Measurements from ENCODE around the gene RFNG.

The RFNG gene

DNA sequence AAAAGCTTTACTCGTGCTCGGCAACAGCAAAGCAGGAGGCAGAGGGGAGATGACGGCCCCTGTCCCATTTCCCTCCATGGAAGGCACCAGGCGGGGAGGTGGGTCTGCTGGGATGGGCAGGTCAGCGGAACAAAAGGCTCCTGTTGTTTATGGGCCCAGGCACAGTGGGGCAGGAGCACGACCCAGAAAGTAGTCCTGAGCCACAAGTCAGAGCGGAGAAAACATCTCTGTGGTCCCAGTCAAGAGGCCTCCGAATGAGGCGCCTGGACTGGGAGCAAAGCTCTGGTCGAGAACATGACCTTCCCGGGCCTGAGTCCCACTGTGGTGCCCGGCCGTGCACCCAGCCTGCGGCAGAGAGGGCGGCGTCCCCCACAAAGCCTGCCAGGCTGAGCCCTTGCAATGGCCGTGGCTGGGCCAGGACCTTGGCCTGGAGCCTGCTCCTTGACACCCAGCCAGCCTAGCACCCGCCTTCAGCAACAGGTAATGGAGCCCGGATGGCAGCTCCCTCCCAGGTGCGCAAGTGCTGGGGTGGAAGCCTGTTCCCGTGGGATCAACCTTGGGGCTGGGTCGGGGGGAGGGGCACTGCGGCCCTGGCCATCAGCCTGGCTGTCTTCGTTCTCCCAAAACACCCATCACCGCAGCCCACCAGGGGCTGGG, 3.6 kb downstream of the RFNG start:
- no peak overlapping the region for H3K27ac ChIP-seq
- H3K4me1 ChIP-seq (ENCODE audit: low read depth, poor library complexity, severe bottlenecking): peaks cover 15% of the 10 kb centered on the region
- TF ChIP-seq, protein P1, sequence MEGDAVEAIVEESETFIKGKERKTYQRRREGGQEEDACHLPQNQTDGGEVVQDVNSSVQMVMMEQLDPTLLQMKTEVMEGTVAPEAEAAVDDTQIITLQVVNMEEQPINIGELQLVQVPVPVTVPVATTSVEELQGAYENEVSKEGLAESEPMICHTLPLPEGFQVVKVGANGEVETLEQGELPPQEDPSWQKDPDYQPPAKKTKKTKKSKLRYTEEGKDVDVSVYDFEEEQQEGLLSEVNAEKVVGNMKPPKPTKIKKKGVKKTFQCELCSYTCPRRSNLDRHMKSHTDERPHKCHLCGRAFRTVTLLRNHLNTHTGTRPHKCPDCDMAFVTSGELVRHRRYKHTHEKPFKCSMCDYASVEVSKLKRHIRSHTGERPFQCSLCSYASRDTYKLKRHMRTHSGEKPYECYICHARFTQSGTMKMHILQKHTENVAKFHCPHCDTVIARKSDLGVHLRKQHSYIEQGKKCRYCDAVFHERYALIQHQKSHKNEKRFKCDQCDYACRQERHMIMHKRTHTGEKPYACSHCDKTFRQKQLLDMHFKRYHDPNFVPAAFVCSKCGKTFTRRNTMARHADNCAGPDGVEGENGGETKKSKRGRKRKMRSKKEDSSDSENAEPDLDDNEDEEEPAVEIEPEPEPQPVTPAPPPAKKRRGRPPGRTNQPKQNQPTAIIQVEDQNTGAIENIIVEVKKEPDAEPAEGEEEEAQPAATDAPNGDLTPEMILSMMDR (conservative IDR thresholded peaks at IDR 0.05; ENCODE audit: low read depth, low read length): no peak
- H3K9ac ChIP-seq: no peak overlapping the region
- no peak overlapping the region for H3K4me2 ChIP-seq
- H3K4me3 ChIP-seq (IDR thresholded peaks at IDR 0.05; ENCODE audit: insufficient read depth, low read depth, low read length): no peak overlapping the region
- H3K79me2 ChIP-seq (ENCODE audit: insufficient read depth, low read depth): peaks cover 10% of the 10 kb centered on the region; the same call in 1 of the 2 replicates
- H3K36me3 ChIP-seq (ENCODE audit: insufficient read depth): no peaks in the 10 kb centered on the region
- no peaks in the 10 kb centered on the region for H4K20me1 ChIP-seq (ENCODE audit: insufficient read depth)
- no peaks in the 10 kb centered on the region for H3K27me3 ChIP-seq (ENCODE audit: insufficient read depth, low read depth)
- no peak overlapping the region for H2AFZ ChIP-seq (ENCODE audit: low read depth)

DNA sequence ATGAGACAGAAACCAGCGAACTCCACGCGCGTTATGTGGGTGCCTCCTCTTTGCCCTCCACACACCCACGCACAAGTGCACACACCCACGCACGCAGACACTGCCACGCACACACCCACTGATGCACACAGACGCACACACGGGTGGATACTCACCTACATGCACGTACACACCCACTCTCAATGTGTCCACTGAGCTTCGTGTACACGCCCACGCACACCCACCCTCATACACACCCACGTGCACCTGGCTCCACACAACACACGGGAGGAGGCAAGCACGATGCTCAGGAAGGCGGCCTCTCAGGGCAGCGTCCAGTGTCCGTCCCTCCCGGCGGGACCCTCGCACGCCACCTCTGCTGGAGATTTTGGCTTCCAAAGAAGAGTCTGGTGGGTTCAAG, 4.2 kb downstream of the RFNG start:
- no peaks in the 10 kb centered on the region for H3K27me3 ChIP-seq (ENCODE audit: insufficient read depth, low read depth)

DNA sequence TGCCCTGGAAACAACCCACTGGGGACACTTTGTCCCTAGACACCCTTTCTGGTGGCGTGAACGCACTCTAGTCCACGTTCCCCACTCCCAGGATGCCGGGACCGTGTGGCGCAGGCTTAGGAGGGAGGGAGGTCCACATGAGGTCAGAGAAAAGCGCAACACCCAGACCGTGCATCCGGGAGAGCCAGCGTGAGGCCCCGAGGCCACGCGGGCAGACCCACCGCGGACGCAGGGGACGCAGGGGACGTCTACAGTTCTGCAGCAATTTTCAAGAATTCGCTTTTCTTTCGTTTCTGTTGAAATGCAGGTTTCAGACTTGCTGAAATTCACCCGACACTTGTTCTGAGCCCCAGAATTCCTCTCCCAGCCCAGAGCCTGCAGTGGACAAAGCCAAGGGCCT, 4.7 kb downstream of the RFNG start:
- H4K20me1 ChIP-seq (ENCODE audit: insufficient read depth): no peaks in the 10 kb centered on the region
- no peaks in the 10 kb centered on the region for H3K79me2 ChIP-seq (ENCODE audit: insufficient read depth, low read depth)
- no peak overlapping the region for H3K4me2 ChIP-seq
- no peak overlapping the region for H3K27ac ChIP-seq
- no peaks in the 10 kb centered on the region for H3K36me3 ChIP-seq (ENCODE audit: insufficient read depth)
- H3K9ac ChIP-seq: no peak overlapping the region
- TF ChIP-seq, protein P1 (conservative IDR thresholded peaks at IDR 0.05; ENCODE audit: low read depth, low read length): no peak
- H3K27me3 ChIP-seq (ENCODE audit: insufficient read depth, low read depth): no peaks in the 10 kb centered on the region
- no peak overlapping the region for H3K4me3 ChIP-seq (IDR thresholded peaks at IDR 0.05; ENCODE audit: insufficient read depth, low read depth, low read length)
- H2AFZ ChIP-seq (ENCODE audit: low read depth): no peak overlapping the region
- H3K4me1 ChIP-seq (ENCODE audit: low read depth, poor library complexity, severe bottlenecking): peaks cover 9% of the 10 kb centered on the region

More for the DNA sequence above, 4.2 kb downstream of the RFNG start:
- Histone ChIP-seq H3K4me2 (no peak overlapping the region), H2AFZ (ENCODE audit: low read depth) (no peak overlapping the region), H3K4me3 (IDR thresholded peaks at IDR 0.05; ENCODE audit: insufficient read depth, low read depth, low read length) (no peak overlapping the region), H4K20me1 (ENCODE audit: insufficient read depth) (no peaks in the 10 kb centered on the region), H3K36me3 (ENCODE audit: insufficient read depth) (no peaks in the 10 kb centered on the region), H3K27ac (no peak overlapping the region), H3K9ac (no peak overlapping the region), H3K79me2 (ENCODE audit: insufficient read depth, low read depth) (peaks cover 4% of the 10 kb centered on the region; the same call in 1 of the 2 replicates), H3K4me1 (ENCODE audit: low read depth, poor library complexity, severe bottlenecking) (peaks cover 9% of the 10 kb centered on the region)
- TF ChIP-seq, protein P1 (conservative IDR thresholded peaks at IDR 0.05; ENCODE audit: low read depth, low read length): no peak

DNA sequence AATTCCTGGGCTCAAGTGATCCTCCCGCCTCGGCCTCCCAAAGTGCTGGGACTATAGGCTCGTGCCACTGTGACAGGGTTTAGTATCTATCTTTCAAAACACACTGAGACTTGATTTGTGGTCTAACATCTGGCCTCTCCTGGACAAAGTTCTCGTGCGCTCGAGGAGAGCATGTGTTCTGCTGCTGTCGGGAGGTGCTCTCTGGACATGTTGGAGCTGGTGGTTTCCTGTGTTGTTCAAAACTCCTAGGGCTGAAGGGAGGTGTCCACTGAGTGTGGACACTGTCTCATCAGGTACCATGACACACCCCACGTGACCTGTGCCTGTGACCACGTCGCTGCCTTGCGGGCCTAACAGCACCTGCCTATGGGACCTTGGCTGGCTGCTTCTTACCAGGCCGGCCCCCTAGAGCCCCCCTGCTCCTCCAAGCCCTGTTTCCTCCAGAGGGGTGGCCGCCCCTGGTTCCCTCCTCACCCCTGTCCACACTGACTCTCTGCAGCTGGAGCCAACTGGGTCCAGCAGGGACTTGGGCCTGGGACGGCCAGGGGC, 5.6 kb downstream of the RFNG start:
- H3K4me3 ChIP-seq (IDR thresholded peaks at IDR 0.05; ENCODE audit: insufficient read depth, low read depth, low read length): no peak overlapping the region
- no peaks in the 10 kb centered on the region for H3K36me3 ChIP-seq (ENCODE audit: insufficient read depth)
- H3K27me3 ChIP-seq (ENCODE audit: insufficient read depth, low read depth): no peaks in the 10 kb centered on the region
- H3K79me2 ChIP-seq (ENCODE audit: insufficient read depth, low read depth): no peaks in the 10 kb centered on the region
- TF ChIP-seq, protein P1 (conservative IDR thresholded peaks at IDR 0.05; ENCODE audit: low read depth, low read length): no peak
- H3K4me1 ChIP-seq (ENCODE audit: low read depth, poor library complexity, severe bottlenecking): peaks cover 9% of the 10 kb centered on the region
- H3K27ac ChIP-seq: no peak overlapping the region
- H2AFZ ChIP-seq (ENCODE audit: low read depth): no peak overlapping the region
- no peaks in the 10 kb centered on the region for H4K20me1 ChIP-seq (ENCODE audit: insufficient read depth)
- H3K4me2 ChIP-seq: no peak overlapping the region
- H3K9ac ChIP-seq: no peak overlapping the region

Measured in KMS-11 (cell line).